Hematopoietic multipotent progenitor cell (in vitro differentiated cells): ENCODE results near the gene CCNJL. TPM values are rescaled to one million over a fixed set of nuclear protein-coding genes. Genes with fewer than 3 reads are reported as not detected.

Experiments
- DNase-seq, 3 donors: peaks; one replicate each; pipeline ENCODE4 v3.0.0-alpha.2; 2011 to 2015; ENCODE audit warnings: low read depth in 2 of 3, low spot score in 2 of 3
- total RNA-seq: library from RNA; depleted of rRNA; stranded (reverse); fragments of >200 nt; gene quantifications from one replicate; pipeline ENCODE4 v1.2.3, GENCODE V29; 2012

The CCNJL gene
- total RNA-seq, 1 donor: 0.54 TPM

GRCh38 chr5:160293901-160294561 lies 18.3 kb downstream of the CCNJL start:
- DNase-seq: no peak

- DNase-seq: no peak
These were observed 19.0 kb downstream of the CCNJL start for GRCh38 chr5:160293386-160293785.

- DNase-seq: no peak
These were observed 20.9 kb downstream of the CCNJL start for GRCh38 chr5:160291467-160291866.

GRCh38 chr5:160290751-160291150 lies 21.6 kb downstream of the CCNJL start:
- DNase-seq: no peak

- no peak for DNase-seq
These were observed 22.6 kb downstream of the CCNJL start for GRCh38 chr5:160289721-160290120.

- DNase-seq: no peak
These were observed 23.1 kb downstream of the CCNJL start for GRCh38 chr5:160289356-160289651.

DNA sequence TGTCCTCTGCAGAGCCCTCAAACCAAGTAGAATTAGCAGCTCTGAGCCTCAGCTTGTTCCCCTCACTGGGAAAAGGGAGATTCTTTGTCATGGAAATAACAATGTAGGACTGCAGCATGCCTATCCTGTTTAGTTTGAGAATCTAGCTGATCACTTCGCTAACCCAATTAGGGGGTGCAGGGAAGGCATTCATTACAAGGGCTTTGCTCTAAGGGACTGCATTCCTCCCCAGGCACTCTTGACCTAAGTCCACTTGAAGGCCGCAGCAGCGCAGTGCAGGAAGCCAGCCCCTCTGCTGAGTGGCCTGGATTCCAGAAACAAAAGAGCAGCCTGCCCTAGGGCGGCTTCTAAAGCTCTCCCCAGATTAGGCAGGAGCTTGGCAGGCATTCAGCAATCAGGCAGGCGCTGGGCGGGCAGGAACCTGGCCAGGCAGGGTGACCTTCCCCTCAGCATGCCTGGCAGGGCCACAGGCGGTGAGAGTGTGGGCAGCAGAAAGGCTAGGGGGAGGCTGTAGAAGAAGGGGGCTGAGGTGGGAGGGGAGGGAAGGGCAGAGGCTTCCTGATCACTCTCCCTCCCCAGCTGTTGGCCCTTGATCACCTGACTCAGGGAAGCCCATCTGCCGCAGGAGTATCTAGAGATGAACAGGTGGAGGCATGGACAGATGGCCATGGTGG lies 24.8 kb downstream of the CCNJL start:
- DNase-seq: no peak

- no peak for DNase-seq
These were observed 25.4 kb downstream of the CCNJL start for GRCh38 chr5:160286947-160287346.

GRCh38 chr5:160285316-160285715 lies 27.0 kb downstream of the CCNJL start:
- no peak for DNase-seq

DNA sequence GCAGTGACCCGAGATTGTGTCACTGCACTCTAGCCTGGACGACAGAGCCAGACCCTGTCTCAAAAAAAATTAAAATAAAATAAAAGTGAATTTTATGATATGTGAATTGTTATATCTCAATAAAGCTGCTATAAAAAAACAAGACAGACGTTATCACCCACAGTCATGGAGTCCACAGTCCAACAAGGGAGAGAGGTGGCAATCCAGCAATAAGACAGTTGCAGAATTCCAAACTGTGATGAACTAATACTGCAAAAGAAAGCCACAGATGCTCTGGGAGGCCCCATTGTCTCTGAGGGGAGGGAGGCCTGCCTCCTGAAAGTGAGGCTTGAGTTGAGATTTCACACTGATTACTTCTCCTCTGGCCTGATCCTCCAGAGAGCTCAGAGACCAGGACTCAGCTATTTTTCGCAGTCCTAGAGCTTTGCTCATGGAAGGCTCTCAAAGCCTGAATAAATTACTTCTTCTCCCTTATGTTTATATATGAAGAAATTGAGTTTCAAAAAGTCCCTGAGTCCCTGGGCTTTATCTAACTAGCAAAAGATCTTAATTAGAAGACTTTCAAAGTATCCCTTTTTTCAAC lies 28.0 kb downstream of the CCNJL start:
- no peak for DNase-seq

DNA sequence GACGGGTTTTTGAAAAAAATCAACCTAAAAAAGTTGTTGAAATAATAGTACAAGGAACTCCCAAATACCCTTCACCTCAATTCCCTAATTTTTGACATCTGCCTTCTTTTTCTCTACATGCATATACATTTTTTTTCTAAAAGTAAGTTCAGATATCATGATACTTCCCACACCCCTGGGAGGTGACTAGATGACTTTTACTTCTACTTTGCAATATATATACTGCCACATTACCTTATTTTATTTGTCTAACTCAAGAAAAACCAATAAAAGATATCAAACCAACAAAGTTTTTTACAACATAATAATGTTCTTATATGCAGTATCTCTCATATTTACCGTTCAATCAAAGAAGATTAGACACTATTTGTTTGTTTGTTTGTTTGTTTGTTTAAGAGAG lies 31.1 kb downstream of the CCNJL start:
- DNase-seq: no peak

- DNase-seq: no peak
These were observed 31.8 kb downstream of the CCNJL start for GRCh38 chr5:160280384-160281095.

- DNase-seq: no peak
These were observed 34.0 kb downstream of the CCNJL start for GRCh38 chr5:160278343-160278742.

GRCh38 chr5:160274483-160274931 lies 37.9 kb downstream of the CCNJL start:
- DNase-seq: no peak

GRCh38 chr5:160272889-160273288 lies 39.5 kb downstream of the CCNJL start:
- DNase-seq: no peak

- no peak for DNase-seq
These were observed 40.1 kb downstream of the CCNJL start for GRCh38 chr5:160272264-160272663.

GRCh38 chr5:160271836-160272235 lies 40.5 kb downstream of the CCNJL start:
- no peak for DNase-seq

DNA sequence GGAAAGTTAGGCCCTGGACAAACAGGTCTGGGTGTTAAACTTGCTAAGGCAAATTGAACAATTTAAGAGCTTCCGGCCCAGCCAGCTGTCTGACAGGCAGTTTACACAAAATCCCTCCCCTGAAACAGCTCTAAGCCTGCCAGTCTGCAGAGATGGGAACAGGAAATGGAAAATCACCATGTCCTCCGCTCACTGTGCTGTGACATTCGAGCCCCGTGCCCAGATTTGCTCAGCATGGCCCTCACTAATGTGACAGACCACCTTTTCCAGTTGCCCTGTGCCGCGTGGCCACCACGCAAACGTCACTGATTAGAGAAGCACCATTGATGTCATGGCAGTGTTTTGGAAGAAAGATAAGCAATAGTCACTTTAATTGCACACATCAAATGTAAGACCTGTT lies 41.0 kb downstream of the CCNJL start:
- DNase-seq: peak in 1 of 3 donors; percentile 40

- no peak for DNase-seq
These were observed 41.7 kb downstream of the CCNJL start for GRCh38 chr5:160270704-160271103.

DNA sequence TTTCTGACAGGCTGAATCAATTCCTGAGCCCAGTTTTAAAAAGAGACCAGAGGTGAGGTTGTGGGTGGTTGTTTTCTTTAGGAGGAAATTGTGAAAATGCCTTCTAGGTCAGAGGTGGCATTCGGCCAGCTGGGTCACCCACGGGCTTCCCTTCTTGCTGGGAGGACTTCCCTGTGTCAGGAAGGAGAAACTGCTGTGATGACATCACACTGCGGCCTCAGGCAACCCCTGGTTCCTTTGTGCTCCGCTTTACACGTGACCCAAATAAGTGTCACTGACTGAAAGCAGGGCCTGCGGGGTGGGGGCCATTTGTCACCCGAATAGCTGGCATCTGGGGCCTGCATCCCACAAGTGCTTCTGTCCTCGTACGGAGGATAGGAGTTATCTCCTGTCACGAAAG lies 43.3 kb downstream of the CCNJL start:
- peak in 2 of 3 donors; percentile 90 to 93 for DNase-seq

DNA sequence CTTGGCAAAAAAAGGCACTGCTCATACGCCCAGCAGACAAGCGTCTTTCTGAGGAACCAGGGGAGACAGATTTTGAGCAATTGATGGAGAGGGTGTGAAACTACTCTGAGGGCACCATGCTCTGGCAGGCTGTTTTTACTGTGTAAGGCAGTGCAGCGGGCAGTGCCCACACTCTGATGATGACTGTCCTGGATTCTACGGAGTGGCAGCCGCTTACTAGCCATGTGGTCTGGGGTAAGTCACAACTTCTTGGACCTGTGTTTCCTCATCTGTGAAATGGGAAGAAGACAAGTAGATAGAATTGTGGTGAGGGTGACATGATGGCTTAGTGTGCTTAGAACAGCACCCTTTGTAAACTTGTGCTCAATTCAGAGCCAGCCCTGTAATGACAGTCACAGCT lies 44.2 kb downstream of the CCNJL start:
- peak in 1 of 3 donors; percentile 26 for DNase-seq
